Effector CD8-positive, alpha-beta T cell (primary cell): ENCODE data around the gene SECISBP2.

Experiments used
- DNase-seq: peaks from one replicate; lab custom pipeline; 2025; lab: John Stamatoyannopoulos, UW

Gene SECISBP2

GRCh38 chr9:89408628-89409101, 90.4 kb downstream of the SECISBP2 start:
- peak; percentile 26 for DNase-seq
